K562 (cell line): ENCODE results near the gene HMGCL. TPM values are rescaled to one million over a fixed set of nuclear protein-coding genes. Genes with fewer than 3 reads are reported as not detected.

Experiments
- ARID1B ChIP-seq: fragments of 450-650 bp; IDR thresholded peaks from 2 replicates; pipeline ENCODE4 v1.6.1; 2016; ENCODE audit warnings: antibody characterized with exemption, mild to moderate bottlenecking, inconsistent platforms
- C11orf30 ChIP-seq: fragments of 450-650 bp; IDR thresholded peaks from 2 replicates; pipeline ENCODE4 v1.6.1; 2016; ENCODE audit warnings: low read depth, mild to moderate bottlenecking
- CBX3 ChIP-seq, 2 experiments: IDR thresholded peaks; 1 replicate in 1 of 2; 2 replicates in 1 of 2; pipeline ENCODE4 v1.6.1; 2012; ENCODE audit warnings: inconsistent platforms in 2 of 2, low read length in 2 of 2, borderline replicate concordance in 1 of 2, control low read depth in 1 of 2
- CC2D1A ChIP-seq: fragments of 450-650 bp; IDR thresholded peaks from 2 replicates; pipeline ENCODE4 v1.6.1; 2017; ENCODE audit warnings: mild to moderate bottlenecking
- DACH1 ChIP-seq: fragments of 450-650 bp; IDR thresholded peaks from 2 replicates; pipeline ENCODE4 v1.6.1; 2018; ENCODE audit not compliant: partially characterized antibody
- GTF2F1 ChIP-seq: IDR thresholded peaks from 2 replicates; pipeline ENCODE4 v1.6.1; 2011; ENCODE audit warnings: low read depth, low read length, improper control_type of control experiment
- HDAC2 ChIP-seq: fragments of 450-650 bp; IDR thresholded peaks from 2 replicates; pipeline ENCODE4 v1.6.1; 2016; ENCODE audit warnings: mild to moderate bottlenecking
- MAZ ChIP-seq, 2 experiments: fragments of 450-650 bp in 1 of 2; sonication (generic) in 1 of 2; formaldehyde crosslinking; IDR thresholded peaks in 1 of 2; conservative IDR thresholded peaks in 1 of 2; 2 replicates each; pipeline versions ENCODE4 v1.4.0 to v1.5.0; 2020; ENCODE audit warnings: mild to moderate bottlenecking in 1 of 2, missing genetic modification reagents in 1 of 2
- MTA1 ChIP-seq: fragments of 450-650 bp; IDR thresholded peaks from 2 replicates; pipeline ENCODE4 v1.6.1; 2017; ENCODE audit warnings: borderline replicate concordance
- RFX5 ChIP-seq: IDR thresholded peaks from 2 replicates; pipeline ENCODE4 v1.6.1; 2011; ENCODE audit warnings: low read depth, mild to moderate bottlenecking, improper control_type of control experiment, low read length
- SMARCA4 ChIP-seq: fragments of 450-650 bp; IDR thresholded peaks from 2 replicates; pipeline ENCODE4 v1.6.1; 2016
- TOE1 ChIP-seq, 2 experiments: fragments of 450-650 bp in 1 of 2; sonication (generic) in 1 of 2; formaldehyde crosslinking in 1 of 2; IDR thresholded peaks; 2 replicates each; pipeline versions ENCODE4 v1.7.1 to v1.8.0; 2016 to 2022; ENCODE audit warnings: borderline replicate concordance in 2 of 2, mild to moderate bottlenecking in 2 of 2, antibody characterized with exemption in 1 of 2, inconsistent platforms in 1 of 2, low read depth in 1 of 2, missing genetic modification reagents in 1 of 2, moderate library complexity in 1 of 2
- WHSC1 ChIP-seq: IDR thresholded peaks from one replicate; pipeline ENCODE4 v1.6.1; 2012; ENCODE audit warnings: low read length, control low read depth, inconsistent platforms
- YBX1 ChIP-seq: fragments of 450-650 bp; IDR thresholded peaks from 2 replicates; pipeline ENCODE4 v1.7.1; 2016; ENCODE audit warnings: mild to moderate bottlenecking
- ZNF174 ChIP-seq: fragments of 250-450 bp; sonication (Bioruptor Pico); IDR thresholded peaks from 2 replicates; pipeline ENCODE4 v1.4.0; 2020; ENCODE audit warnings: mild to moderate bottlenecking
- ZNF766 ChIP-seq: fragments of 200-800 bp; sonication (Bioruptor generic); conservative IDR thresholded peaks from 2 replicates; pipeline ENCODE4 v1.6.1; 2016; ENCODE audit warnings: missing genetic modification characterization, missing compliant biosample characterization
- polyA plus RNA-seq, 8 experiments: library from polyadenylated mRNA; depleted of rRNA in 4 of 8; stranded (reverse) in 5 of 8; unstranded in 3 of 8; fragments of >200 nt; fragmentation: Nextera tagmentation in 2 of 8; fragmentation: Illumina TruSeq in 1 of 8; extraction: Ambion mirVana in 2 of 8; extraction: Trizol in 1 of 8; gene quantifications; 2 replicates each; pipeline versions ENCODE4 v1.2.1 to v1.2.3, GENCODE V29; 2011 to 2014; ENCODE audit warnings: inconsistent platforms in 1 of 8, missing spikeins in 1 of 8
- total RNA-seq, 7 experiments: library from RNA; depleted of rRNA in 6 of 7; stranded (reverse); fragments of >200 nt in 6 of 7; fragmentation: Illumina TruSeq in 2 of 7; extraction: Trizol in 2 of 7; gene quantifications; 2 replicates each; pipeline versions ENCODE4 v1.2.1 to v1.2.3, GENCODE V29; 2011 to 2021; ENCODE audit warnings: low replicate concordance in 1 of 7
- TF ChIP-seq, protein P1 (sequence below): fragments of 450-650 bp; IDR thresholded peaks from 2 replicates; pipeline ENCODE4 v1.6.1; 2018; ENCODE audit not compliant: partially characterized antibody
- TF ChIP-seq, protein P2 (sequence below): fragments of 150-350 bp; IDR thresholded peaks from 2 replicates; pipeline ENCODE4 v1.6.1; 2014; ENCODE audit warnings: low read depth, mild to moderate bottlenecking, low read length, borderline replicate concordance
- TF ChIP-seq, protein P3 (sequence below): fragments of 250-450 bp; sonication (Bioruptor Pico); IDR thresholded peaks from 2 replicates; pipeline ENCODE4 v1.8.0; 2021; ENCODE audit warnings: moderate library complexity, mild to moderate bottlenecking, inconsistent platforms
- TF ChIP-seq, protein P4 (sequence below): sonication (generic); formaldehyde crosslinking; IDR thresholded peaks from 2 replicates; pipeline ENCODE4 v1.8.0; 2022; ENCODE audit warnings: mild to moderate bottlenecking, missing genetic modification reagents, borderline replicate concordance

Gene HMGCL
- total and polyA plus RNA-seq, 9 of the 15 experiments (the other 6 are each of a cell fraction or from before 2014, with no cell fraction given) = 18.0 to 82.2 (median 24.2) TPM

DNA sequence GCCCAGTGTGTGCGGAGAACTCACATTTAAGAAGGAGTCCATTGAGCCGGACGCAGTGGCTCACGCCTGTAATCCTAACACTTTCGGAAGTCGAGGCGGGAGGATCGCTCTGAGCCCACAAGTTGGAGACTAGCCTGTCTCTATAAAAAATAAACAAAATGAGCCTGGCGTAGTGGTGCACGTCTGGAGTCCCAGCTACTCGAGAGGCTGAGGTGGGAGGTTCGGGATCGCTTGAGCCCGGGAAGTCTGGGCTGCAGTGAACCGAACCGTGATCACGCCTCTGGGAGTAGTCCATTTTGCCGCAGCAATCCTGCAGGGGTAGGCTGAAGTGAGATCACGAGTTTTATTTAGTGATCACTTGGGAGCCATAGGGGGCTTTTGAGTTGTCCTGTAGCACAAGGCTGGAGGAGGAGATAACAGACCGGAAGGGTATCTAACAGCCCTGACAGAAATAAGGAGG lies 43.4 kb upstream of the HMGCL start (continued):
- TF ChIP-seq ZNF766 (0 out of 2 replicates have a peak, but pooled peaks have one; percentile 19), ZNF174 (CRISPR knock-in tag) (no peak), MAZ (CRISPR knock-in tag; conservative IDR thresholded peaks at IDR 0.05 in 1 of 2, IDR thresholded peaks at IDR 0.05 in 1 of 2) (peak in 1 of 2 experiments; percentile 7; a peak in 1 of 4 replicates), MTA1 (no peak), DACH1 (no peak), C11orf30 (no peak), ARID1B (peak; percentile 57; the same call in 1 of the 2 replicates), YBX1 (no peak), TOE1 (IDR thresholded peaks at IDR 0.05; ENCODE audit: borderline replicate concordance) (no peak; the same call in 1 of the 2 replicates), TOE1 (CRISPR knock-in tag; IDR thresholded peaks at IDR 0.05; ENCODE audit: borderline replicate concordance, low read depth) (no peak), RFX5 (no peak), SMARCA4 (0 out of 2 replicates have a peak, but pooled peaks have one; percentile 21), CC2D1A (peak; percentile 34; the same call in 1 of the 2 replicates), HDAC2 (no peak), WHSC1 (no peak), GTF2F1 (no peak), CBX3 (IDR thresholded peaks at IDR 0.05; ENCODE audit: borderline replicate concordance in 1 of 2, low read length in 2 of 2) (peak in 1 of 2 experiments; percentile 30; a peak in 1 of 3 replicates)
- TF ChIP-seq, protein P1, sequence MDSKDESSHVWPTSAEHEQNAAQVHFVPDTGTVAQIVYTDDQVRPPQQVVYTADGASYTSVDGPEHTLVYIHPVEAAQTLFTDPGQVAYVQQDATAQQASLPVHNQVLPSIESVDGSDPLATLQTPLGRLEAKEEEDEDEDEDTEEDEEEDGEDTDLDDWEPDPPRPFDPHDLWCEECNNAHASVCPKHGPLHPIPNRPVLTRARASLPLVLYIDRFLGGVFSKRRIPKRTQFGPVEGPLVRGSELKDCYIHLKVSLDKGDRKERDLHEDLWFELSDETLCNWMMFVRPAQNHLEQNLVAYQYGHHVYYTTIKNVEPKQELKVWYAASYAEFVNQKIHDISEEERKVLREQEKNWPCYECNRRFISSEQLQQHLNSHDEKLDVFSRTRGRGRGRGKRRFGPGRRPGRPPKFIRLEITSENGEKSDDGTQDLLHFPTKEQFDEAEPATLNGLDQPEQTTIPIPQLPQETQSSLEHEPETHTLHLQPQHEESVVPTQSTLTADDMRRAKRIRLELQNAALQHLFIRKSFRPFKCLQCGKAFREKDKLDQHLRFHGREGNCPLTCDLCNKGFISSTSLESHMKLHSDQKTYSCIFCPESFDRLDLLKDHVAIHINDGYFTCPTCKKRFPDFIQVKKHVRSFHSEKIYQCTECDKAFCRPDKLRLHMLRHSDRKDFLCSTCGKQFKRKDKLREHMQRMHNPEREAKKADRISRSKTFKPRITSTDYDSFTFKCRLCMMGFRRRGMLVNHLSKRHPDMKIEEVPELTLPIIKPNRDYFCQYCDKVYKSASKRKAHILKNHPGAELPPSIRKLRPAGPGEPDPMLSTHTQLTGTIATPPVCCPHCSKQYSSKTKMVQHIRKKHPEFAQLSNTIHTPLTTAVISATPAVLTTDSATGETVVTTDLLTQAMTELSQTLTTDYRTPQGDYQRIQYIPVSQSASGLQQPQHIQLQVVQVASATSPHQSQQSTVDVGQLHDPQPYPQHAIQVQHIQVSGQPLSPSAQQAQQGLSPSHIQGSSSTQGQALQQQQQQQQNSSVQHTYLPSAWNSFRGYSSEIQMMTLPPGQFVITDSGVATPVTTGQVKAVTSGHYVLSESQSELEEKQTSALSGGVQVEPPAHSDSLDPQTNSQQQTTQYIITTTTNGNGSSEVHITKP = peak; percentile 63
- TF ChIP-seq, protein P2, sequence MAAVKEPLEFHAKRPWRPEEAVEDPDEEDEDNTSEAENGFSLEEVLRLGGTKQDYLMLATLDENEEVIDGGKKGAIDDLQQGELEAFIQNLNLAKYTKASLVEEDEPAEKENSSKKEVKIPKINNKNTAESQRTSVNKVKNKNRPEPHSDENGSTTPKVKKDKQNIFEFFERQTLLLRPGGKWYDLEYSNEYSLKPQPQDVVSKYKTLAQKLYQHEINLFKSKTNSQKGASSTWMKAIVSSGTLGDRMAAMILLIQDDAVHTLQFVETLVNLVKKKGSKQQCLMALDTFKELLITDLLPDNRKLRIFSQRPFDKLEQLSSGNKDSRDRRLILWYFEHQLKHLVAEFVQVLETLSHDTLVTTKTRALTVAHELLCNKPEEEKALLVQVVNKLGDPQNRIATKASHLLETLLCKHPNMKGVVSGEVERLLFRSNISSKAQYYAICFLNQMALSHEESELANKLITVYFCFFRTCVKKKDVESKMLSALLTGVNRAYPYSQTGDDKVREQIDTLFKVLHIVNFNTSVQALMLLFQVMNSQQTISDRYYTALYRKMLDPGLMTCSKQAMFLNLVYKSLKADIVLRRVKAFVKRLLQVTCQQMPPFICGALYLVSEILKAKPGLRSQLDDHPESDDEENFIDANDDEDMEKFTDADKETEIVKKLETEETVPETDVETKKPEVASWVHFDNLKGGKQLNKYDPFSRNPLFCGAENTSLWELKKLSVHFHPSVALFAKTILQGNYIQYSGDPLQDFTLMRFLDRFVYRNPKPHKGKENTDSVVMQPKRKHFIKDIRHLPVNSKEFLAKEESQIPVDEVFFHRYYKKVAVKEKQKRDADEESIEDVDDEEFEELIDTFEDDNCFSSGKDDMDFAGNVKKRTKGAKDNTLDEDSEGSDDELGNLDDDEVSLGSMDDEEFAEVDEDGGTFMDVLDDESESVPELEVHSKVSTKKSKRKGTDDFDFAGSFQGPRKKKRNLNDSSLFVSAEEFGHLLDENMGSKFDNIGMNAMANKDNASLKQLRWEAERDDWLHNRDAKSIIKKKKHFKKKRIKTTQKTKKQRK = no peak
- TF ChIP-seq, protein P3, sequence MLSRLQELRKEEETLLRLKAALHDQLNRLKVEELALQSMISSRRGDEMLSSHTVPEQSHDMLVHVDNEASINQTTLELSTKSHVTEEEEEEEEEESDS = no peak
- TF ChIP-seq, protein P4, sequence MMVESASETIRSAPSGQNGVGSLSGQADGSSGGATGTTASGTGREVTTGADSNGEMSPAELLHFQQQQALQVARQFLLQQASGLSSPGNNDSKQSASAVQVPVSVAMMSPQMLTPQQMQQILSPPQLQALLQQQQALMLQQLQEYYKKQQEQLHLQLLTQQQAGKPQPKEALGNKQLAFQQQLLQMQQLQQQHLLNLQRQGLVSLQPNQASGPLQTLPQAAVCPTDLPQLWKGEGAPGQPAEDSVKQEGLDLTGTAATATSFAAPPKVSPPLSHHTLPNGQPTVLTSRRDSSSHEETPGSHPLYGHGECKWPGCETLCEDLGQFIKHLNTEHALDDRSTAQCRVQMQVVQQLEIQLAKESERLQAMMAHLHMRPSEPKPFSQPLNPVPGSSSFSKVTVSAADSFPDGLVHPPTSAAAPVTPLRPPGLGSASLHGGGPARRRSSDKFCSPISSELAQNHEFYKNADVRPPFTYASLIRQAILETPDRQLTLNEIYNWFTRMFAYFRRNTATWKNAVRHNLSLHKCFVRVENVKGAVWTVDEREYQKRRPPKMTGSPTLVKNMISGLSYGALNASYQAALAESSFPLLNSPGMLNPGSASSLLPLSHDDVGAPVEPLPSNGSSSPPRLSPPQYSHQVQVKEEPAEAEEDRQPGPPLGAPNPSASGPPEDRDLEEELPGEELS (CRISPR knock-in tag) = no peak
